ENCODE results near the gene ZNF346.

Gene ZNF346

GRCh38 chr5:177123789-177124485, 101.4 kb downstream of the ZNF346 start:
- no peak for DNase-seq

- no peak for DNase-seq
These were observed 102.0 kb downstream of the ZNF346 start for GRCh38 chr5:177124486-177124991.

GRCh38 chr5:177126771-177127170, 104.3 kb downstream of the ZNF346 start:
- no peak for DNase-seq

GRCh38 chr5:177128551-177128981, 106.1 kb downstream of the ZNF346 start:
- DNase-seq = no peak

GRCh38 chr5:177130211-177131018, 107.9 kb downstream of the ZNF346 start:
- DNase-seq = no peak

Measured in NCI-H446 (cell line).